Lower leg skin (tissue), 4 donors: ENCODE data around the gene COA8. TPM values are rescaled to one million over a fixed set of nuclear protein-coding genes. Genes with fewer than 3 reads are reported as not detected.

ENCODE experiments used
- DNase-seq, 2 donors: peaks; one replicate each; pipeline ENCODE4 v3.0.0-alpha.2; 2019; ENCODE audit warnings: low spot score in 2 of 2
- H3K4me3 ChIP-seq: fragments of 200-600 bp; sonication (generic); 2 replicates; pipeline ENCODE4 v1.5.1; 2017; ENCODE audit warnings: mild to moderate bottlenecking, low read depth; ENCODE audit not compliant: poor library complexity, severe bottlenecking
- CTCF ChIP-seq, 3 donors: fragments of 450-650 bp; IDR thresholded peaks; one replicate each; pipeline ENCODE4 v1.5.1; 2016; ENCODE audit warnings: antibody characterized with exemption in 3 of 3, mild to moderate bottlenecking in 3 of 3, moderate library complexity in 2 of 3
- POLR2A ChIP-seq, 2 donors: fragments of 450-650 bp; IDR thresholded peaks; one replicate each; pipeline ENCODE4 v1.6.1; 2016 to 2017; ENCODE audit warnings: antibody characterized with exemption in 2 of 2, mild to moderate bottlenecking in 1 of 2, moderate library complexity in 1 of 2
- WGBS, 2 donors: methylation state at CpG; one replicate each; pipeline ENCODE4 v1.1.5; 2018; 5-methylcytosine and 5-hydroxymethylcytosine counted together
- intact Hi-C: fragments of 100-400 bp; cut with DNase I; formaldehyde crosslinking; loops from one replicate; pipeline ENCODE4 v1.15.0; 2023; ENCODE audit warnings: low total_unique reads
- total RNA-seq, 4 donors: library from RNA; depleted of rRNA; stranded (reverse); fragments of >200 nt; gene quantifications; one replicate each; pipeline ENCODE4 v1.1.0, GENCODE V29; 2016

Gene COA8
- total RNA-seq, 4 donors from 2014 or later = 21.0 to 32.9 (median 30.0) TPM

GRCh38 chr14:103619057-103619456 lies 56.3 kb downstream of the COA8 start:
- intact Hi-C loops = no loop called here
- no peak for TF ChIP-seq CTCF (IDR thresholded peaks at IDR 0.05)
- TF ChIP-seq POLR2A (IDR thresholded peaks at IDR 0.05) = no peak
- 62 to 72% methylated on average over 5 of the region's 5 CpGs for WGBS, 2 donors
- no peak for DNase-seq
- H3K4me3 ChIP-seq = no peak overlapping the region

- DNase-seq = no peak
- intact Hi-C loops = no loop called here
- WGBS, 2 donors = 93 to 94% methylated on average over 5 of the region's 5 CpGs
- H3K4me3 ChIP-seq = no peak overlapping the region
- TF ChIP-seq CTCF (IDR thresholded peaks at IDR 0.05) (no peak), POLR2A (IDR thresholded peaks at IDR 0.05) (no peak)
Observed at GRCh38 chr14:103621860-103622259, 59.1 kb downstream of the COA8 start.

- WGBS, 2 donors = 89 to 90% methylated on average over 4 of the region's 4 CpGs
- TF ChIP-seq POLR2A (IDR thresholded peaks at IDR 0.05) (no peak), CTCF (IDR thresholded peaks at IDR 0.05) (no peak)
- no peak overlapping the region for H3K4me3 ChIP-seq
- intact Hi-C loops = no loop called here
- no peak for DNase-seq
Observed at GRCh38 chr14:103623308-103623707, 60.5 kb downstream of the COA8 start.

- 65 to 67% methylated on average over 15 to 16 of the region's 16 CpGs for WGBS, 2 donors
Observed at GRCh38 chr14:103623883-103624482, 61.2 kb downstream of the COA8 start.

GRCh38 chr14:103624860-103625259 lies 62.1 kb downstream of the COA8 start:
- peak; percentile 77 to 97 for DNase-seq
- TF ChIP-seq POLR2A (IDR thresholded peaks at IDR 0.05) = no peak
- TF ChIP-seq CTCF (IDR thresholded peaks at IDR 0.05) = no peak
- 3 to 7% methylated on average over 10 of the region's 10 CpGs for WGBS, 2 donors
- intact Hi-C loops = no loop called here
- H3K4me3 ChIP-seq = no peak overlapping the region

More at GRCh38 chr14:103623883-103624482, 61.2 kb downstream of the COA8 start:
- peak in 1 of 2 donors; percentile 87 for DNase-seq
- H3K4me3 ChIP-seq = no peak overlapping the region
- intact Hi-C loops = no loop called here
- TF ChIP-seq CTCF (IDR thresholded peaks at IDR 0.05) = no peak
- TF ChIP-seq POLR2A (IDR thresholded peaks at IDR 0.05) = no peak
